Measurements from ENCODE around the gene ENTPD3. TPM values are rescaled to one million over a fixed set of nuclear protein-coding genes. Genes with fewer than 3 reads are reported as not detected.

Gene ENTPD3
- total RNA-seq, 1 donor from 2014 or later: 1.7 TPM

DNA sequence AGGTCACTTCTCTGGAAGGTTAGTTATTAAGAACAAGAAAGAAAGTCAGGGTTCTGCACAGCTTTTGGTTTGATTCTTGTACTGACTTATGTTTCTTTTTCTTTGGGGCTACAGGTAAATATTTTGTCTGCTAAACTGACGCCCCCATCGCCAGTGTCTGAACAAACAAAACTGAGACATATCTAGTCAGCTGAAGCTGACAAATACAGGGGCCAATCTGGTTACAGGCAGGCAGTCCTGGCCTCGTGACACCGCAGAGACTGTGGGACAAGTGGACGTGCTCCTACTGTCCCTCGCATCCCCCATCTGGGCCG, 65.5 kb downstream of the ENTPD3 start:
- DNase-seq: no peak
- peaks cover 5% of the 10 kb centered on the region for H3K36me3 Mint-ChIP-seq (ENCODE audit: unreplicated experiment)
- H3K27me3 Mint-ChIP-seq (ENCODE audit: unreplicated experiment): peaks cover 9% of the 10 kb centered on the region
- TF ChIP-seq, protein P1, sequence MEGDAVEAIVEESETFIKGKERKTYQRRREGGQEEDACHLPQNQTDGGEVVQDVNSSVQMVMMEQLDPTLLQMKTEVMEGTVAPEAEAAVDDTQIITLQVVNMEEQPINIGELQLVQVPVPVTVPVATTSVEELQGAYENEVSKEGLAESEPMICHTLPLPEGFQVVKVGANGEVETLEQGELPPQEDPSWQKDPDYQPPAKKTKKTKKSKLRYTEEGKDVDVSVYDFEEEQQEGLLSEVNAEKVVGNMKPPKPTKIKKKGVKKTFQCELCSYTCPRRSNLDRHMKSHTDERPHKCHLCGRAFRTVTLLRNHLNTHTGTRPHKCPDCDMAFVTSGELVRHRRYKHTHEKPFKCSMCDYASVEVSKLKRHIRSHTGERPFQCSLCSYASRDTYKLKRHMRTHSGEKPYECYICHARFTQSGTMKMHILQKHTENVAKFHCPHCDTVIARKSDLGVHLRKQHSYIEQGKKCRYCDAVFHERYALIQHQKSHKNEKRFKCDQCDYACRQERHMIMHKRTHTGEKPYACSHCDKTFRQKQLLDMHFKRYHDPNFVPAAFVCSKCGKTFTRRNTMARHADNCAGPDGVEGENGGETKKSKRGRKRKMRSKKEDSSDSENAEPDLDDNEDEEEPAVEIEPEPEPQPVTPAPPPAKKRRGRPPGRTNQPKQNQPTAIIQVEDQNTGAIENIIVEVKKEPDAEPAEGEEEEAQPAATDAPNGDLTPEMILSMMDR (IDR thresholded peaks at IDR 0.05; ENCODE audit: partially characterized antibody, unreplicated experiment): no peak
- H3K27ac Mint-ChIP-seq (ENCODE audit: unreplicated experiment): peak overlapping the region; percentile 100
- peak overlapping the region; percentile 97 for H3K4me3 Mint-ChIP-seq (ENCODE audit: unreplicated experiment)
- peaks cover 8% of the 10 kb centered on the region for H3K9me3 Mint-ChIP-seq (ENCODE audit: unreplicated experiment)
- H3K4me1 Mint-ChIP-seq (ENCODE audit: low read depth, unreplicated experiment): peaks cover 4% of the 10 kb centered on the region

DNA sequence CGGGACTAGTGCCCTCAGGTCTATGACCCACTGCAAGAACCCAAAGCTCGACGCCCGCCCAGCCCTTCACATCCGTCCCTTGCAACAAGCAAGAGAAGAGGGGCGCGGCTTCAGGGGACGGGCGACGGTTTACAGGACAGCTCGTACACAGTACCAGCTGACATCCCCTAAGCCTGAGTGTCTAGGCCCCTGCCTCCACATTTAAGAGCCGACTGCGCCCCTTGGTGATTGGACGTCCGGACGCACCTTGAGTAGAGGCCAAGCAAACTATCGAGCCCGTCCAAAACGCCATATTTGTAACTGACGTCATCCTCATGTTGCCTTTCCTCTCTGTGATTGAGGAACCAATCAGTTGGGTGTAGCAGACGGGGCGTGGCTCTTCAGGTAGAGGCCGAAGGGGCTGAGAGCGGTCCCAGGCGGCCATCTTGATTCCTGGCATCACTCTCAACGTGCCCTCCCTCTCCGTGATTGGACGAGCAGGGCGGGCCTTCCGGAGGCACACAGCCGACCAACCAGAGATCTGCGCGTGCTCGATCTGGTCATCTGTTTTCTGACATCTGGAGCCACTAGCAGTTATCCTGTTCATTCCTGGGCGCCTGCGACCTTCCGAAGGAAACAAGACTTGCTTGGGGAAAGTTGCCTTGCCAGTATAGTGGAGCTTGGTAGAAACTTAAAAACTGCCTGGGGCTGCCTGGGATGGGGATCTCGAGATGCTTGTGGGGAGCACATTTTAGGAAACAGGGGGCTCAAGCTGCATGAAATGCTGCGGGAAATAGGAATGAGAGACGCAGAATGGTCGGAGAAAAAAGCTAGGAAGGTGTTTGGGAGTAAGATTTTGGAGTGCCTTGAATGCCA, 66.1 kb downstream of the ENTPD3 start:
- TF ChIP-seq, protein P1 (IDR thresholded peaks at IDR 0.05; ENCODE audit: partially characterized antibody, unreplicated experiment): no peak
- peaks cover 4% of the 10 kb centered on the region for H3K4me1 Mint-ChIP-seq (ENCODE audit: low read depth, unreplicated experiment)
- H3K36me3 Mint-ChIP-seq (ENCODE audit: unreplicated experiment): peaks cover 5% of the 10 kb centered on the region
- H3K27ac Mint-ChIP-seq (ENCODE audit: unreplicated experiment): peak overlapping the region; percentile 100
- DNase-seq: peak; percentile 97
- peaks cover 8% of the 10 kb centered on the region for H3K9me3 Mint-ChIP-seq (ENCODE audit: unreplicated experiment)
- peaks cover 9% of the 10 kb centered on the region for H3K27me3 Mint-ChIP-seq (ENCODE audit: unreplicated experiment)
- peak overlapping the region; percentile 97 for H3K4me3 Mint-ChIP-seq (ENCODE audit: unreplicated experiment)

DNA sequence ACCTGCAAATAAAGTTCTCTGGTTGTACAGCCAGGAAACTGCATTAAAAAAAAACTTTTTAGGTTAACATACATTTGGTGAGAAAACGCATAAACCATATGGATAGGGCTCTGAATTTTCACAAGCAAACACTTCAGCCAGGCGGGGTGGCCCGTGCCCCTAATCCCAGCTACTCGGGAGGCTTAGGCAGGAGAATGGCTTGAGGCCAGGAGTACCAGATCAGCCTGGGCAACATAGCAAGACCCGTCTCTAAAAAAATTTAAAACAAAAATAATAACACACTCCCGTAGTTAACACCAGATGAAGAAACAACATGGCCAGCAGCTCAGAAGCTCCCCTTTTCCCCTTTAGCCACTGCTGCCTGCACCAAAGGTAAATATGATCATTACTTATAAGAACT, 66.9 kb downstream of the ENTPD3 start:
- peak overlapping the region; percentile 100 for H3K27ac Mint-ChIP-seq (ENCODE audit: unreplicated experiment)

DNA sequence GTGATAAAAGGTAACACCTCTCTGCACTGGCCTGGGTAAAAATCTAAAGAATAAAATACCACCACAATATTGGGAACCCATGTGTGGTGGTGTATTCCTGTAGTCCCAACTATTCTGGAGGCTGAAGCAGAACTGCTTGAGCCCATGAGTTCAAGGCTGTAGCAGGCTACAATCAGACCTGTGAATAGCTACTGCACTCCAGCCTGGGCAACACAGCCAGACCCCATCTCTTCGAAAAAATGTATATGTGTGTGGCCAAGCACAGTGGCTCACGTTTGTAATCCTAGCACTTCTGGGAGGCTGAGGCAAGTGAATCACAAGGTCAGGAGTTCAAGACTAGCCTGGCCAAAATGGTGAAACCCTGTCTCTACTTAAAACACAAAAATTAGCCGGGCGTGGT, 68.3 kb downstream of the ENTPD3 start:
- peaks cover 12% of the 10 kb centered on the region for H3K4me1 Mint-ChIP-seq (ENCODE audit: low read depth, unreplicated experiment)
- TF ChIP-seq, protein P1 (IDR thresholded peaks at IDR 0.05; ENCODE audit: partially characterized antibody, unreplicated experiment): no peak
- H3K27ac Mint-ChIP-seq (ENCODE audit: unreplicated experiment): peak overlapping the region; percentile 9
- no peak for DNase-seq
- peaks cover 5% of the 10 kb centered on the region for H3K36me3 Mint-ChIP-seq (ENCODE audit: unreplicated experiment)
- peak overlapping the region; percentile 16 for H3K4me3 Mint-ChIP-seq (ENCODE audit: unreplicated experiment)
- peaks cover 8% of the 10 kb centered on the region for H3K9me3 Mint-ChIP-seq (ENCODE audit: unreplicated experiment)
- H3K27me3 Mint-ChIP-seq (ENCODE audit: unreplicated experiment): peaks cover 10% of the 10 kb centered on the region

More for the DNA sequence above, 66.9 kb downstream of the ENTPD3 start:
- Mint-ChIP-seq H3K27me3 (ENCODE audit: unreplicated experiment) (peaks cover 10% of the 10 kb centered on the region), H3K9me3 (ENCODE audit: unreplicated experiment) (peaks cover 8% of the 10 kb centered on the region), H3K4me1 (ENCODE audit: low read depth, unreplicated experiment) (peaks cover 12% of the 10 kb centered on the region), H3K36me3 (ENCODE audit: unreplicated experiment) (peaks cover 5% of the 10 kb centered on the region), H3K4me3 (ENCODE audit: unreplicated experiment) (peak overlapping the region; percentile 97)
- TF ChIP-seq, protein P1 (IDR thresholded peaks at IDR 0.05; ENCODE audit: partially characterized antibody, unreplicated experiment): no peak
- no peak for DNase-seq

DNA sequence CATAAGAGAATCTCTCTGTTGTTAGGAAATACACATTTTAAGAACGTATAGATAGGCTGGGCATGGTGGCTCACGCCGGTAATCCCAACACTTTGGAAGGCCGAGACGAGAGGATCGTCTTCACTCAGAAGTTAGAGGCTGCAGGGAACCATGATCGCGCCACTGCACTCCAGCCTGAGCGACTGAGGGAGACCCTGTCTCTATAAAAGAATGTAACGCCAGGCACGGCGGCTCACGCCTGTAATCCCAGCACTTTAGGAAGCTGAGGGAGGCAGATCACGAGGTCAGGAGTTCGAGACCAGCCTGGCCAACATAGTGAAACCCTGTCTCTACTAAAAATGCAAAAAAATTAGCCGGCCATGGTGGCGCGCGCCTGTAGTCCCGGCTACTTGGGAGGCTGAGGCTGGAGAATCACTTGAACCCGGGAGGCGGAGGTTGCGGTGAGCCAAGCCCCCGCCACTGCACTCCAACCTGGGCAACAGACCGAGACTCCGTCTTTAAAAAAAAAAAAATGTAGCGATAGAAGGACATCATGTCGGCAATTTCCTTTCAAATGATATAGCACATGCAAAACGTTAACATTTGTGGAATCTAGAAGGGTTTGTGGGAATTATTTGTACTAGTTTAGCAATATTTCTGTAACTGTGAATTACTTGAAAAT, 69.4 kb downstream of the ENTPD3 start:
- Mint-ChIP-seq H3K9me3 (ENCODE audit: unreplicated experiment) (peaks cover 8% of the 10 kb centered on the region), H3K27me3 (ENCODE audit: unreplicated experiment) (peaks cover 10% of the 10 kb centered on the region), H3K27ac (ENCODE audit: unreplicated experiment) (peak overlapping the region; percentile 88), H3K4me3 (ENCODE audit: unreplicated experiment) (peak overlapping the region; percentile 96), H3K4me1 (ENCODE audit: low read depth, unreplicated experiment) (peaks cover 12% of the 10 kb centered on the region), H3K36me3 (ENCODE audit: unreplicated experiment) (peaks cover 5% of the 10 kb centered on the region)
- DNase-seq: no peak
- TF ChIP-seq, protein P1 (IDR thresholded peaks at IDR 0.05; ENCODE audit: partially characterized antibody, unreplicated experiment): no peak

Data from glutamatergic neuron (in vitro differentiated cells).